Measurements from ENCODE around the gene TRAPPC5. TPM values are rescaled to one million over a fixed set of nuclear protein-coding genes. Genes with fewer than 3 reads are reported as not detected.

The TRAPPC5 gene
- total RNA-seq, 2 donors from 2014 or later = 105 to 150 TPM

GRCh38 chr19:7652061-7652641 is 28.5 kb upstream of the TRAPPC5 start:
- Histone ChIP-seq H3K27ac (peak overlapping the region; percentile 12 to 35), H3K4me1 (replicated peaks) (no peaks in the 10 kb centered on the region), H3K27me3 (replicated peaks; ENCODE audit: insufficient read depth) (no peaks in the 10 kb centered on the region), H3K4me3 (no peak overlapping the region), H3K36me3 (no peaks in the 10 kb centered on the region), H3K9me3 (no peaks in the 10 kb centered on the region)
- intact Hi-C loops (cut with DNase I) = loop anchor here (10.0 kb wide), 1 partner anchor 143 kb away; no protein-coding TSS in a partner anchor
- peak; percentile 70 for DNase-seq (ENCODE audit: low spot score)
- 6% methylated on average over 28 of the region's 28 CpGs for WGBS
- peak; percentile 93 to 98 (median 96) for TF ChIP-seq CTCF (IDR thresholded peaks at IDR 0.05)
- TF ChIP-seq POLR2AphosphoS5 (IDR thresholded peaks at IDR 0.05) = peak; percentile 70
- TF ChIP-seq POLR2A (IDR thresholded peaks at IDR 0.05) = no peak

GRCh38 chr19:7654401-7654800 is 26.2 kb upstream of the TRAPPC5 start:
- intact Hi-C loops (cut with DNase I) = loop anchor here (10.0 kb wide), 1 partner anchor 140 kb away; no protein-coding TSS in a partner anchor
- H3K27me3 ChIP-seq (replicated peaks; ENCODE audit: insufficient read depth) = no peaks in the 10 kb centered on the region

GRCh38 chr19:7655581-7655980 is 25.1 kb upstream of the TRAPPC5 start:
- Histone ChIP-seq H3K4me1 (replicated peaks) (no peaks in the 10 kb centered on the region), H3K9me3 (no peaks in the 10 kb centered on the region), H3K4me3 (no peak overlapping the region), H3K36me3 (no peaks in the 10 kb centered on the region), H3K27ac (no peak overlapping the region), H3K27me3 (replicated peaks; ENCODE audit: insufficient read depth) (no peaks in the 10 kb centered on the region)
- no peak for DNase-seq (ENCODE audit: low spot score)
- TF ChIP-seq CTCF (IDR thresholded peaks at IDR 0.05) (no peak), POLR2A (IDR thresholded peaks at IDR 0.05) (no peak), POLR2AphosphoS5 (IDR thresholded peaks at IDR 0.05) (no peak)
- WGBS = 73% methylated on average over 8 of the region's 8 CpGs
- intact Hi-C loops (cut with DNase I) = loop anchor here (10.0 kb wide), 1 partner anchor 139 kb away; no protein-coding TSS in a partner anchor

More at GRCh38 chr19:7654401-7654800, 26.2 kb upstream of the TRAPPC5 start:
- Histone ChIP-seq H3K36me3 (no peaks in the 10 kb centered on the region), H3K4me1 (replicated peaks) (no peaks in the 10 kb centered on the region), H3K4me3 (no peak overlapping the region), H3K9me3 (no peaks in the 10 kb centered on the region), H3K27ac (no peak overlapping the region)
- 44% methylated on average over 8 of the region's 8 CpGs for WGBS
- no peak for DNase-seq (ENCODE audit: low spot score)
- TF ChIP-seq POLR2AphosphoS5 (IDR thresholded peaks at IDR 0.05) (no peak), CTCF (IDR thresholded peaks at IDR 0.05) (no peak), POLR2A (IDR thresholded peaks at IDR 0.05) (no peak)

GRCh38 chr19:7657131-7657751 is 23.4 kb upstream of the TRAPPC5 start:
- WGBS = 48% methylated on average over 14 of the region's 14 CpGs
- TF ChIP-seq POLR2A (IDR thresholded peaks at IDR 0.05) (no peak), POLR2AphosphoS5 (IDR thresholded peaks at IDR 0.05) (no peak), CTCF (IDR thresholded peaks at IDR 0.05) (no peak)
- Histone ChIP-seq H3K27me3 (replicated peaks; ENCODE audit: insufficient read depth) (no peaks in the 10 kb centered on the region), H3K27ac (no peak overlapping the region), H3K4me3 (no peak overlapping the region), H3K4me1 (replicated peaks) (no peaks in the 10 kb centered on the region), H3K9me3 (no peaks in the 10 kb centered on the region), H3K36me3 (no peaks in the 10 kb centered on the region)
- no peak for DNase-seq (ENCODE audit: low spot score)
- intact Hi-C loops (cut with DNase I) = loop anchor here (10.0 kb wide), 1 partner anchor 138 kb away; no protein-coding TSS in a partner anchor
